HepG2 (cell line): Measurements from ENCODE around the gene DHRS4L2. TPM values are rescaled to one million over a fixed set of nuclear protein-coding genes. Genes with fewer than 3 reads are reported as not detected.

Source experiments
- ATF2 ChIP-seq: sonication (generic); formaldehyde crosslinking; IDR thresholded peaks from 2 replicates; pipeline ENCODE4 v1.4.0; 2020; ENCODE audit warnings: missing genetic modification reagents
- MAFF ChIP-seq: IDR thresholded peaks from 2 replicates; pipeline ENCODE4 v1.6.1; 2011; ENCODE audit warnings: low read depth, low read length, improper control_type of control experiment
- PRDM4 ChIP-seq: sonication (generic); formaldehyde crosslinking; IDR thresholded peaks from 2 replicates; pipeline ENCODE4 v1.9.0; 2021; ENCODE audit warnings: missing genetic modification reagents, borderline replicate concordance
- SNAPC5 ChIP-seq: sonication (generic); formaldehyde crosslinking; IDR thresholded peaks from 2 replicates; pipeline ENCODE4 v1.8.1; 2023; ENCODE audit warnings: mild to moderate bottlenecking, missing genetic modification reagents, borderline replicate concordance
- STAT6 ChIP-seq: sonication (generic); formaldehyde crosslinking; IDR thresholded peaks from 2 replicates; pipeline ENCODE4 v1.4.0; 2020; ENCODE audit warnings: missing genetic modification reagents, mild to moderate bottlenecking, borderline replicate concordance
- TFAP4 ChIP-seq: sonication (generic); IDR thresholded peaks from 2 replicates; pipeline ENCODE4 v1.6.1; 2016; ENCODE audit warnings: low read depth, borderline replicate concordance
- THAP7 ChIP-seq: sonication (generic); formaldehyde crosslinking; IDR thresholded peaks from 2 replicates; pipeline ENCODE4 v1.8.1; 2023; ENCODE audit warnings: mild to moderate bottlenecking, missing genetic modification reagents
- ZFP36L2 ChIP-seq: sonication (generic); formaldehyde crosslinking; IDR thresholded peaks from 2 replicates; pipeline ENCODE4 v1.4.0; 2020; ENCODE audit warnings: missing genetic modification reagents
- ZFP91 ChIP-seq: sonication (generic); formaldehyde crosslinking; IDR thresholded peaks from 2 replicates; pipeline ENCODE4 v1.9.0; 2022; ENCODE audit warnings: missing genetic modification reagents, mild to moderate bottlenecking, borderline replicate concordance
- ZGPAT ChIP-seq: IDR thresholded peaks from 2 replicates; pipeline ENCODE4 v1.6.1; 2016; ENCODE audit warnings: mild to moderate bottlenecking
- ZNF230 ChIP-seq: sonication (generic); formaldehyde crosslinking; IDR thresholded peaks from 2 replicates; pipeline ENCODE4 v1.4.0; 2020; ENCODE audit warnings: mild to moderate bottlenecking, missing genetic modification reagents
- ZNF33A ChIP-seq: sonication (generic); formaldehyde crosslinking; IDR thresholded peaks from 2 replicates; pipeline ENCODE4 v1.5.1; 2020; ENCODE audit warnings: missing genetic modification reagents, mild to moderate bottlenecking, moderate library complexity, borderline replicate concordance
- ZNF567 ChIP-seq: sonication (generic); formaldehyde crosslinking; IDR thresholded peaks from 2 replicates; pipeline ENCODE4 v1.8.1; 2023; ENCODE audit warnings: mild to moderate bottlenecking, missing genetic modification reagents, borderline replicate concordance
- polyA plus RNA-seq, 8 experiments: library from polyadenylated mRNA; depleted of rRNA in 3 of 8; stranded (reverse) in 7 of 8; unstranded in 1 of 8; fragments of >200 nt; fragmentation: Illumina TruSeq in 4 of 8; extraction: Trizol in 4 of 8; gene quantifications; 2 replicates each; pipeline versions ENCODE4 v1.2.1 to v1.2.3, GENCODE V29; 2011 to 2016; ENCODE audit warnings: low read depth in 4 of 8, missing spikeins in 1 of 8, mixed read lengths in 1 of 8; ENCODE audit not compliant: insufficient read depth in 1 of 8
- total RNA-seq, 5 experiments: library from RNA; depleted of rRNA; stranded (reverse); fragments of >200 nt; fragmentation: Illumina TruSeq; extraction: Trizol; gene quantifications; 2 replicates each; pipeline ENCODE4 v1.2.3, GENCODE V29; 2016; ENCODE audit warnings: low read depth in 1 of 5

Gene DHRS4L2
- total and polyA plus RNA-seq, 2 of the 13 experiments (the other 11 are each of a cell fraction or from before 2014, with no cell fraction given) = 24.7 to 38.2 TPM

- TF ChIP-seq ZGPAT (CRISPR knock-in tag) = peak; percentile 100
- TF ChIP-seq TFAP4 = peak; percentile 7
- TF ChIP-seq ZFP91 (CRISPR knock-in tag) = peak; percentile 96
- peak; percentile 80; the same call in 1 of the 2 replicates for TF ChIP-seq SNAPC5
- peak; percentile 98 for TF ChIP-seq ZNF230 (CRISPR knock-in tag)
- peak; percentile 88; the same call in 1 of the 2 replicates for TF ChIP-seq ATF2 (CRISPR knock-in tag)
- TF ChIP-seq ZFP36L2 (CRISPR knock-in tag) = peak; percentile 64; the same call in 1 of the 2 replicates
- no peak for TF ChIP-seq MAFF
- TF ChIP-seq STAT6 (CRISPR knock-in tag) = peak; percentile 68
- TF ChIP-seq PRDM4 (CRISPR knock-in tag) = peak; percentile 39; the same call in 1 of the 2 replicates
- TF ChIP-seq THAP7 (CRISPR knock-in tag) = peak; percentile 96
- TF ChIP-seq ZNF33A (CRISPR knock-in tag) = peak; percentile 84; the same call in 1 of the 2 replicates
- peak; percentile 75; the same call in 1 of the 2 replicates for TF ChIP-seq ZNF567 (CRISPR knock-in tag)
Measured at GRCh38 chr14:23953464-23954278, 35.1 kb upstream of the DHRS4L2 start, which contains the start of gene DHRS4 (continued).
